ENCODE results near the gene MLLT6.

The MLLT6 gene

GRCh38 chr17:38742411-38743308 is 37.6 kb downstream of the MLLT6 start:
- peak; percentile 75 for DNase-seq (ENCODE audit: low read depth)

- no peak for DNase-seq (ENCODE audit: low read depth)
Measured at GRCh38 chr17:38743556-38744171, 38.6 kb downstream of the MLLT6 start.

GRCh38 chr17:38745545-38745944 is 40.5 kb downstream of the MLLT6 start:
- DNase-seq (ENCODE audit: low read depth), result no peak

- no peak for DNase-seq (ENCODE audit: low read depth)
Measured at GRCh38 chr17:38746004-38746848, 41.2 kb downstream of the MLLT6 start.

GRCh38 chr17:38746849-38747462 is 41.9 kb downstream of the MLLT6 start:
- DNase-seq (ENCODE audit: low read depth), result no peak

GRCh38 chr17:38747463-38748148 is 42.5 kb downstream of the MLLT6 start:
- DNase-seq (ENCODE audit: low read depth), result no peak

- peak; percentile 70 for DNase-seq (ENCODE audit: low read depth)
Measured at GRCh38 chr17:38748149-38748891, 43.2 kb downstream of the MLLT6 start, which contains the start of gene PCGF2. TSS of gene PCGF2 (minus strand) at chr17:38748336. CDS start at chr17:38740402, 7,934 bp downstream.

- DNase-seq (ENCODE audit: low read depth), result no peak
Measured at GRCh38 chr17:38748892-38749222, 43.8 kb downstream of the MLLT6 start.

GRCh38 chr17:38749223-38750043 is 44.4 kb downstream of the MLLT6 start:
- DNase-seq (ENCODE audit: low read depth), result no peak

- DNase-seq (ENCODE audit: low read depth), result no peak
Measured at GRCh38 chr17:38750044-38750311, 44.9 kb downstream of the MLLT6 start.

GRCh38 chr17:38750312-38751121 is 45.4 kb downstream of the MLLT6 start:
- DNase-seq (ENCODE audit: low read depth), result no peak

GRCh38 chr17:38751144-38751807 is 46.2 kb downstream of the MLLT6 start:
- DNase-seq (ENCODE audit: low read depth), result no peak

GRCh38 chr17:38751808-38752307 is 46.8 kb downstream of the MLLT6 start:
- no peak for DNase-seq (ENCODE audit: low read depth)

- DNase-seq (ENCODE audit: low read depth), result peak; percentile 100
Measured at GRCh38 chr17:38752308-38753070, 47.4 kb downstream of the MLLT6 start, which contains the start of gene PSMB3. TSS of gene PSMB3 (plus strand) at chr17:38752741. CDS start at chr17:38752827, 86 bp downstream.

GRCh38 chr17:38753071-38753506 is 48.0 kb downstream of the MLLT6 start:
- DNase-seq (ENCODE audit: low read depth), result no peak

- no peak for DNase-seq (ENCODE audit: low read depth)
Measured at GRCh38 chr17:38761612-38762011, 56.5 kb downstream of the MLLT6 start.

GRCh38 chr17:38762231-38762630 is 57.2 kb downstream of the MLLT6 start:
- DNase-seq (ENCODE audit: low read depth), result no peak

GRCh38 chr17:38766341-38766740 is 61.3 kb downstream of the MLLT6 start:
- DNase-seq (ENCODE audit: low read depth), result no peak

Measured in GM04504 (cell line).